ENCODE results near the gene TSEN2.
A peak's percentile ranks its signal among the peaks of the same experiment; 100 is the strongest.

TSEN2 gene

GRCh38 chr3:12439161-12439940 is 44.9 kb upstream of the TSEN2 start:
- TF ChIP-seq CTCF (IDR thresholded peaks at IDR 0.05; ENCODE audit: low read depth, low read length, missing control alignments), result no peak
- Histone ChIP-seq H3K36me3 (replicated peaks) (no peaks in the 10 kb centered on the region), H3K4me3 (ENCODE audit: low read depth, low read length) (no peak overlapping the region), H3K27me3 (replicated peaks) (no peaks in the 10 kb centered on the region), H3K27ac (no peak overlapping the region)
- in situ Hi-C loops (cut with HindIII; ENCODE audit: low pct_ligation_motif_present, low sequenced_read_pairs), result no loop called here
- DNase-seq, result no peak

- Histone ChIP-seq H3K27me3 (replicated peaks) (no peaks in the 10 kb centered on the region), H3K4me3 (ENCODE audit: low read depth, low read length) (no peak overlapping the region), H3K36me3 (replicated peaks) (no peaks in the 10 kb centered on the region), H3K27ac (no peak overlapping the region)
- in situ Hi-C loops (cut with HindIII; ENCODE audit: low pct_ligation_motif_present, low sequenced_read_pairs), result no loop called here
- peak; percentile 33 for DNase-seq
- peak; percentile 2 for TF ChIP-seq CTCF (IDR thresholded peaks at IDR 0.05; ENCODE audit: low read depth, low read length, missing control alignments)
Measured at GRCh38 chr3:12440927-12441714, 43.2 kb upstream of the TSEN2 start.

- in situ Hi-C loops (cut with HindIII; ENCODE audit: low pct_ligation_motif_present, low sequenced_read_pairs), result no loop called here
- Histone ChIP-seq H3K27ac (no peak overlapping the region), H3K36me3 (replicated peaks) (no peaks in the 10 kb centered on the region), H3K4me3 (ENCODE audit: low read depth, low read length) (no peak overlapping the region), H3K27me3 (replicated peaks) (no peaks in the 10 kb centered on the region)
- DNase-seq, result peak; percentile 25
- TF ChIP-seq CTCF (IDR thresholded peaks at IDR 0.05; ENCODE audit: low read depth, low read length, missing control alignments), result no peak
Measured at GRCh38 chr3:12442654-12443501, 41.4 kb upstream of the TSEN2 start.

GRCh38 chr3:12443781-12444522 is 40.3 kb upstream of the TSEN2 start:
- no peak for DNase-seq
- TF ChIP-seq CTCF (IDR thresholded peaks at IDR 0.05; ENCODE audit: low read depth, low read length, missing control alignments), result no peak
- Histone ChIP-seq H3K27ac (no peak overlapping the region), H3K4me3 (ENCODE audit: low read depth, low read length) (no peak overlapping the region), H3K36me3 (replicated peaks) (no peaks in the 10 kb centered on the region), H3K27me3 (replicated peaks) (no peaks in the 10 kb centered on the region)
- in situ Hi-C loops (cut with HindIII; ENCODE audit: low pct_ligation_motif_present, low sequenced_read_pairs), result no loop called here

Data from brain microvascular endothelial cell (primary cell).